ENCODE data around the gene SGCG. TPM values are rescaled to one million over a fixed set of nuclear protein-coding genes. Genes with fewer than 3 reads are reported as not detected.
A peak's percentile ranks its signal among the peaks of the same experiment; 100 is the strongest.

The SGCG gene
- total RNA-seq, 2 donors from 2014 or later: 0.78 TPM; not detected in 1

GRCh38 chr13:23348262-23349127 lies 167.7 kb downstream of the SGCG start:
- ATAC-seq (no peak), DNase-seq (no peak)
- H3K27ac ChIP-seq: no peak overlapping the region
- H3K36me3 ChIP-seq (replicated peaks in 1 of 2; ENCODE audit: insufficient read depth in 1 of 2, low read depth in 2 of 2): no peaks in the 10 kb centered on the region
- 93 to 96% methylated on average over 4 of the region's 4 CpGs for WGBS, 2 donors
- no peaks in the 10 kb centered on the region for H3K9me3 ChIP-seq
- H3K4me1 ChIP-seq: peaks cover 10% of the 10 kb centered on the region
- H3K4me3 ChIP-seq: no peak overlapping the region
- TF ChIP-seq POLR2A (IDR thresholded peaks at IDR 0.05) (no peak), CTCF (IDR thresholded peaks at IDR 0.05) (no peak)
- intact Hi-C loops (cut with DNase I): loop anchor here (5.0 kb wide), 1 partner anchor 514 kb away; no protein-coding TSS in a partner anchor
- H3K27me3 ChIP-seq: no peaks in the 10 kb centered on the region

- Histone ChIP-seq H3K27me3 (no peaks in the 10 kb centered on the region), H3K9me3 (no peaks in the 10 kb centered on the region), H3K4me3 (no peak overlapping the region), H3K27ac (peak overlapping the region in 1 of 4 donors; percentile 37), H3K4me1 (peaks cover 10% of the 10 kb centered on the region), H3K36me3 (replicated peaks in 1 of 2; ENCODE audit: insufficient read depth in 1 of 2, low read depth in 2 of 2) (no peaks in the 10 kb centered on the region)
- ATAC-seq (no peak), DNase-seq (no peak)
- intact Hi-C loops (cut with DNase I): loop anchor here (5.0 kb wide), 1 partner anchor 513 kb away; no protein-coding TSS in a partner anchor
- TF ChIP-seq CTCF (IDR thresholded peaks at IDR 0.05) (no peak), POLR2A (IDR thresholded peaks at IDR 0.05) (no peak)
- 92 to 95% methylated on average over 4 of the region's 4 CpGs for WGBS, 2 donors
Measured at GRCh38 chr13:23349161-23349897, 168.6 kb downstream of the SGCG start.

GRCh38 chr13:23350009-23350408 lies 169.2 kb downstream of the SGCG start:
- Histone ChIP-seq H3K4me1 (peaks cover 10% of the 10 kb centered on the region), H3K36me3 (replicated peaks in 1 of 2; ENCODE audit: insufficient read depth in 1 of 2, low read depth in 2 of 2) (no peaks in the 10 kb centered on the region), H3K27me3 (no peaks in the 10 kb centered on the region), H3K27ac (peak overlapping the region in 1 of 4 donors; percentile 37), H3K4me3 (no peak overlapping the region), H3K9me3 (no peaks in the 10 kb centered on the region)
- no peak for DNase-seq
- ATAC-seq: peak; percentile 78
- no peak for TF ChIP-seq POLR2A (IDR thresholded peaks at IDR 0.05)
- WGBS, 2 donors: 52 to 62% methylated on average over 3 of the region's 3 CpGs
- intact Hi-C loops (cut with DNase I): no loop called here

GRCh38 chr13:23352161-23352560 lies 171.4 kb downstream of the SGCG start:
- Histone ChIP-seq H3K27me3 (no peaks in the 10 kb centered on the region), H3K9me3 (no peaks in the 10 kb centered on the region), H3K27ac (no peak overlapping the region), H3K4me1 (peaks cover 10% of the 10 kb centered on the region), H3K36me3 (replicated peaks in 1 of 2; ENCODE audit: insufficient read depth in 1 of 2, low read depth in 2 of 2) (no peaks in the 10 kb centered on the region), H3K4me3 (no peak overlapping the region)
- intact Hi-C loops (cut with DNase I): no loop called here
- TF ChIP-seq CTCF (IDR thresholded peaks at IDR 0.05) (no peak), POLR2A (IDR thresholded peaks at IDR 0.05) (no peak)
- ATAC-seq (no peak), DNase-seq (no peak)
- WGBS, 2 donors: 60 to 66% methylated on average over 4 of the region's 4 CpGs

GRCh38 chr13:23354520-23354919 lies 173.7 kb downstream of the SGCG start:
- intact Hi-C loops (cut with DNase I): no loop called here
- TF ChIP-seq POLR2A (IDR thresholded peaks at IDR 0.05) (no peak), CTCF (IDR thresholded peaks at IDR 0.05) (no peak)
- no peaks in the 10 kb centered on the region for H3K9me3 ChIP-seq
- WGBS, 2 donors: 85 to 96% methylated on average over 5 of the region's 5 CpGs
- H3K4me1 ChIP-seq: peaks cover 8% of the 10 kb centered on the region
- ATAC-seq (no peak), DNase-seq (no peak)
- H3K27me3 ChIP-seq: no peaks in the 10 kb centered on the region
- no peak overlapping the region for H3K27ac ChIP-seq
- H3K4me3 ChIP-seq: no peak overlapping the region
- H3K36me3 ChIP-seq (replicated peaks in 1 of 2; ENCODE audit: insufficient read depth in 1 of 2, low read depth in 2 of 2): no peaks in the 10 kb centered on the region
